ENCODE data around the gene PEDS1.

DNA sequence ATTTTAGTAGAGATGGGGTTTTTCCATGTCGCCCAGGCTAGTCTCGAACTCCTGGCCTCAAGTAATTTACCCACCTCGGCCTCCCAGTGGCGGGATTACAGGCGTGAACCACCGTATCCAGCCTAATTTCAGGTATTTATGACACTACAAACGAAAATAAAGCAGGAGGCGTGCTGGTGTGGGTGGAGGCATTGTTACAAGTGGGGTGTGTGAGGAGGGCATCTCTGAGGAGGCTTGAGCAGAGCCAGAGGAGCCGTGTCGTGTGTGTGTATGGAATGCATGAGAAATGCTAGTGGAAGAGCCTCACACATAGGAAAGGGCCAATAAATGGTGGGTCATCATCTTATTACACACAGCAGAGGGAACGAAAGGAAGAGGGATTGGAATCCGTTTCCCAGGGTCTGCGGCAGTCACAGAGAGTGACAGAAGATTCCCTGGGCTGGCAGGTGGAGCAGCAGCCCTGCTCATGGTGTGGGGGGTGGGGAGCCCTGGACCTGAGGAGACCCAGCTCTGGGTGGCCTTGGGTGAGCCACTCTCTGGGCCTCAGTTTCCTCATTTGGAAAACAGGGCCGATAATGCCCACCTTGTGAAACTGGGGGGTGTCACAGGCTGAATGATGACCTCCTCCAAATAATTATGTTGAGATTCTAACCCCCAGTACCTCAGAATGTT is 17.2 kb upstream of the PEDS1 start:
- TF ChIP-seq, protein P1, sequence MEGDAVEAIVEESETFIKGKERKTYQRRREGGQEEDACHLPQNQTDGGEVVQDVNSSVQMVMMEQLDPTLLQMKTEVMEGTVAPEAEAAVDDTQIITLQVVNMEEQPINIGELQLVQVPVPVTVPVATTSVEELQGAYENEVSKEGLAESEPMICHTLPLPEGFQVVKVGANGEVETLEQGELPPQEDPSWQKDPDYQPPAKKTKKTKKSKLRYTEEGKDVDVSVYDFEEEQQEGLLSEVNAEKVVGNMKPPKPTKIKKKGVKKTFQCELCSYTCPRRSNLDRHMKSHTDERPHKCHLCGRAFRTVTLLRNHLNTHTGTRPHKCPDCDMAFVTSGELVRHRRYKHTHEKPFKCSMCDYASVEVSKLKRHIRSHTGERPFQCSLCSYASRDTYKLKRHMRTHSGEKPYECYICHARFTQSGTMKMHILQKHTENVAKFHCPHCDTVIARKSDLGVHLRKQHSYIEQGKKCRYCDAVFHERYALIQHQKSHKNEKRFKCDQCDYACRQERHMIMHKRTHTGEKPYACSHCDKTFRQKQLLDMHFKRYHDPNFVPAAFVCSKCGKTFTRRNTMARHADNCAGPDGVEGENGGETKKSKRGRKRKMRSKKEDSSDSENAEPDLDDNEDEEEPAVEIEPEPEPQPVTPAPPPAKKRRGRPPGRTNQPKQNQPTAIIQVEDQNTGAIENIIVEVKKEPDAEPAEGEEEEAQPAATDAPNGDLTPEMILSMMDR (IDR thresholded peaks at IDR 0.05; ENCODE audit: low read depth, low read length, missing input control) = no peak
- TF ChIP-seq JUND (IDR thresholded peaks at IDR 0.05) (no peak), FOXA1 (IDR thresholded peaks at IDR 0.05) (no peak), HNF4G (IDR thresholded peaks at IDR 0.05) (no peak), SP1 (IDR thresholded peaks at IDR 0.05) (no peak), YY1 (IDR thresholded peaks at IDR 0.05) (no peak), TAF1 (conservative IDR thresholded peaks at IDR 0.05) (no peak), RAD21 (IDR thresholded peaks at IDR 0.05) (no peak), HNF4A (conservative IDR thresholded peaks at IDR 0.05) (no peak)
- TF ChIP-seq, protein P2, sequence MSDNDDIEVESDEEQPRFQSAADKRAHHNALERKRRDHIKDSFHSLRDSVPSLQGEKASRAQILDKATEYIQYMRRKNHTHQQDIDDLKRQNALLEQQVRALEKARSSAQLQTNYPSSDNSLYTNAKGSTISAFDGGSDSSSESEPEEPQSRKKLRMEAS (IDR thresholded peaks at IDR 0.05) = no peak
- TF ChIP-seq, protein P3, sequence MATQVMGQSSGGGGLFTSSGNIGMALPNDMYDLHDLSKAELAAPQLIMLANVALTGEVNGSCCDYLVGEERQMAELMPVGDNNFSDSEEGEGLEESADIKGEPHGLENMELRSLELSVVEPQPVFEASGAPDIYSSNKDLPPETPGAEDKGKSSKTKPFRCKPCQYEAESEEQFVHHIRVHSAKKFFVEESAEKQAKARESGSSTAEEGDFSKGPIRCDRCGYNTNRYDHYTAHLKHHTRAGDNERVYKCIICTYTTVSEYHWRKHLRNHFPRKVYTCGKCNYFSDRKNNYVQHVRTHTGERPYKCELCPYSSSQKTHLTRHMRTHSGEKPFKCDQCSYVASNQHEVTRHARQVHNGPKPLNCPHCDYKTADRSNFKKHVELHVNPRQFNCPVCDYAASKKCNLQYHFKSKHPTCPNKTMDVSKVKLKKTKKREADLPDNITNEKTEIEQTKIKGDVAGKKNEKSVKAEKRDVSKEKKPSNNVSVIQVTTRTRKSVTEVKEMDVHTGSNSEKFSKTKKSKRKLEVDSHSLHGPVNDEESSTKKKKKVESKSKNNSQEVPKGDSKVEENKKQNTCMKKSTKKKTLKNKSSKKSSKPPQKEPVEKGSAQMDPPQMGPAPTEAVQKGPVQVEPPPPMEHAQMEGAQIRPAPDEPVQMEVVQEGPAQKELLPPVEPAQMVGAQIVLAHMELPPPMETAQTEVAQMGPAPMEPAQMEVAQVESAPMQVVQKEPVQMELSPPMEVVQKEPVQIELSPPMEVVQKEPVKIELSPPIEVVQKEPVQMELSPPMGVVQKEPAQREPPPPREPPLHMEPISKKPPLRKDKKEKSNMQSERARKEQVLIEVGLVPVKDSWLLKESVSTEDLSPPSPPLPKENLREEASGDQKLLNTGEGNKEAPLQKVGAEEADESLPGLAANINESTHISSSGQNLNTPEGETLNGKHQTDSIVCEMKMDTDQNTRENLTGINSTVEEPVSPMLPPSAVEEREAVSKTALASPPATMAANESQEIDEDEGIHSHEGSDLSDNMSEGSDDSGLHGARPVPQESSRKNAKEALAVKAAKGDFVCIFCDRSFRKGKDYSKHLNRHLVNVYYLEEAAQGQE (IDR thresholded peaks at IDR 0.05) = no peak
- TF ChIP-seq, protein P4, sequence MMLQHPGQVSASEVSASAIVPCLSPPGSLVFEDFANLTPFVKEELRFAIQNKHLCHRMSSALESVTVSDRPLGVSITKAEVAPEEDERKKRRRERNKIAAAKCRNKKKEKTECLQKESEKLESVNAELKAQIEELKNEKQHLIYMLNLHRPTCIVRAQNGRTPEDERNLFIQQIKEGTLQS (IDR thresholded peaks at IDR 0.05) = no peak
- TF ChIP-seq, protein P5, sequence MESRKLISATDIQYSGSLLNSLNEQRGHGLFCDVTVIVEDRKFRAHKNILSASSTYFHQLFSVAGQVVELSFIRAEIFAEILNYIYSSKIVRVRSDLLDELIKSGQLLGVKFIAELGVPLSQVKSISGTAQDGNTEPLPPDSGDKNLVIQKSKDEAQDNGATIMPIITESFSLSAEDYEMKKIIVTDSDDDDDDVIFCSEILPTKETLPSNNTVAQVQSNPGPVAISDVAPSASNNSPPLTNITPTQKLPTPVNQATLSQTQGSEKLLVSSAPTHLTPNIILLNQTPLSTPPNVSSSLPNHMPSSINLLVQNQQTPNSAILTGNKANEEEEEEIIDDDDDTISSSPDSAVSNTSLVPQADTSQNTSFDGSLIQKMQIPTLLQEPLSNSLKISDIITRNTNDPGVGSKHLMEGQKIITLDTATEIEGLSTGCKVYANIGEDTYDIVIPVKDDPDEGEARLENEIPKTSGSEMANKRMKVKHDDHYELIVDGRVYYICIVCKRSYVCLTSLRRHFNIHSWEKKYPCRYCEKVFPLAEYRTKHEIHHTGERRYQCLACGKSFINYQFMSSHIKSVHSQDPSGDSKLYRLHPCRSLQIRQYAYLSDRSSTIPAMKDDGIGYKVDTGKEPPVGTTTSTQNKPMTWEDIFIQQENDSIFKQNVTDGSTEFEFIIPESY (IDR thresholded peaks at IDR 0.05) = no peak
